NOMO-1 treated with DMSO at 0.1 percent for 48 hours (cell line): ENCODE data around the gene PPP1R11.

Source experiments
- DNase-seq: peaks from one replicate; lab custom pipeline; 2025; ENCODE audit not compliant: unreplicated experiment; lab: John Stamatoyannopoulos, UW

Gene PPP1R11

DNA sequence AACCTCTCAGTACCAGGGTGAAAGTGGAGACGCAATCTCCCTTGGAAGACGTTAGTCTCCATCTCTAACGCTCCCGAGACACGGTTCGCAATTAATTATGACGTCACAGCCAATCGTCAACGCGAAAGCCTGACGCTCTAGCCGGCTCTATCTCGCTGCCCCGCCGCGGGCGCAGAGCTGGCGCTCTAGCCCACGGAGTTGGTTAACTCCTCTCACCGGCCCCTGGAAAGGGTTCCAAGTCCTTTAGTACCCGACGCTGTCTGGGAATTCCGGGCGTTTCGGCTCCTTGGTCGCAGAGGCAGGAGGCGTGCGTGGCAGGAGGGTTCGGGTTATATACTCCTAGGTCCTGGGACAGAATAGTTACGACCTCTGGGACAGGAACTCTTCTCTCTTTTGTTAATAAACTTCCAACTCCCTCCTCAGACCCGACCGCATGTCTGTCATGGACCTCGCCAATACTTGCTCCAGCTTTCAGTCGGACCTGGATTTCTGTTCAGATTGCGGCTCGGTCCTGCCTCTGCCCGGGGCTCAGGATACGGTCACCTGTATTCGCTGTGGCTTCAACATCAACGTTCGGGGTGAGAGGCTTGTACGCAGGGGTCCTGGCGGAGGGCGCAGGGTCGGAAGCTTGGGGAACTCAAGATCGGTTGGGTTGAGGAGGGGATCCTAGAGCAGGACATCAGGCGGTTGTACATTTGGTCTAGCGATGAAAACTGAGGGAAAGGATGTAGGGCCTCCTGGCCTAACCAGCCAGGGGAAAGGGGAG is 5.7 kb upstream of the PPP1R11 start, which contains the start of gene POLR1H:
Gene POLR1H, plus strand, starts transcription at position 174 of the 766 bp plus-strand sequence. Its CDS starts 260 bp downstream, at position 434.
- peak; percentile 95 for DNase-seq

- no peak for DNase-seq
These were observed 5.0 kb upstream of the PPP1R11 start for GRCh38 chr6:30061858-30062458.

- no peak for DNase-seq
These were observed 4.4 kb upstream of the PPP1R11 start for GRCh38 chr6:30062471-30063178.

DNA sequence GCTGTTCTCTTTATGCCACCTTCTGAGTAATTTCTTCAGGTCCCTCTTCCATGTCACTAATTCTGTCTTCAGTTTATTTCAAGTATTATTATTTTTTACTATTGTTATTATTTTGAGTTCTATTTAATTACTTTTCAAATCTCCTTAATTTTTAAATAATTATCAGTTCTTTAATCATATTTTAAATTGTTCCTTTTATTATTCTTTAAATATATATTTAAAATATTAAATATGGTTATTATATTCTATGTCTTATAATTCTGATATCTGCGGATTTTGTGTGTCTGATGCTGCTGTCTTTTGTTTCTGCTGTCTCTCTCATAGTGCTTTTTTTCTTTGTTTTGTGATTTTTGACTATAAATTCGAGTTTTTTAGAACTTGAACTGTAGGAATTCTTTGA is 3.7 kb upstream of the PPP1R11 start:
- DNase-seq: no peak

GRCh38 chr6:30066082-30066481 is 916 bp upstream of the PPP1R11 start:
- no peak for DNase-seq

DNA sequence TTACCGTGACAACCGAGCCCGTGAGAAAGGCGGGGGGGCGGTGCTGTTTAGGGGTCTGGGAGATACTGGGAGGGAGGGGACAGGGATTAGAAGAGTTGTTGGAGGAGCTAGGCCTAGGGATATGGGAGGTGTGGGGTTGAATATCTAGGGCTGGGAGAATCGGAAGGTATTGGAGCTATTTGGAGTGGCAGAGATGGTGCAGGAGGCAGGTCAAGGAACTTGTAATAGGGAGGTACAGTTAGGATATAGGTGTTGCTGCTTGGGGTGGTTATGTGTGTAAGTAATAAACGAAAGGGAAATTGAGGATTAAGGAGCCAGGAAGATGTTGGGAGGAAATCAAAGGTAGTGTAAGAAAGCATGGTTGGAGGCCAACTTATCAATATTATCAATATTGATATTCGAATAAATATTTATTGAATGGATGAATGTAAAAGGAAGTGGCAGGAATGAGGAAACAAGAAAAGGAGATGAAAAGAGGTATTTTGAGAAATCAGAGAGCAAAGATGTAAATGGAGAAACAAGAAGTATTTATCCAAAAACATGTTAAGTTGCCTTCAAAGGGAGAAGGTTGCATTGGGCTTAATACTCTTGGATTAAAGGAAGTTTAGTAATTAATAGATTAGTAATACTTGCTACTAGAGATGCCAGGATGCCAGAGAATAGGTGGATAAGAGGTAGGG is 602 bp downstream of the PPP1R11 start:
- no peak for DNase-seq

DNA sequence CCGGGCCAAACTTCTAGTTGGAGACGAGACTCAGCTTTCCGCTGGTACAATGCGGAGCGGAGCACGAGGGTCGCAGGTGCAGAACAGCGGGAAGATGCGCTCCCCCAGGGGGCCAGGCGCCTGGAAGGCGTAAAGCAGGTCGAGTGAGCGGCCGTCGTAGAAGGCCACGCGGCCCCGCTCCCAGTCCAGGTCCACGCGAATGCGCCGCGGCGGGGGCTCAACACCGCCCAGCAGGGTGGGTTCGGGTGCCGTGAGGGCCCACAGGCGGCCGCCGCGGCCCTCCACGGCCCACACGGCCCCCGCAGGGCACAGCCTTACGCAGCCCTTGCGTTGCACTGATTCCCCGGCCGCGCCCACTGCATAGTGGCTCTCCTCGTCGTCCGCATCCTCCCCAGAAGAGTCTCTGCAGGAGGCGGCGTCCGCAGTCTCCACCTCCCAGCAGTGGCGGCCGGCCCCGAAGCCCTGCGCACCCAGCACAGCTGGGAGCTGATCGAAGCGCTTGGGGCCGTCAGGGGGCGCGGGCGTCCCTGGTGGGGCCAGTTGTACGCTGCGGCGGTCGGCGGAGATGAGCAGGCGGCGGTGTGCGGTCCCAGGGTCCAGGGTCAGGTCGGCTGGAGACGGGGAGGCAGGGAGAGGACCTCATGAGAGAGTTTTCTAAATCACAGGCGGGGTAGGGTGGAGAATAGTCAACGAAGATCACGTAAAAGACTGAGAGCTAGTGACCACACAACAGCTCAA is 4.3 kb downstream of the PPP1R11 start:
- no peak for DNase-seq

DNA sequence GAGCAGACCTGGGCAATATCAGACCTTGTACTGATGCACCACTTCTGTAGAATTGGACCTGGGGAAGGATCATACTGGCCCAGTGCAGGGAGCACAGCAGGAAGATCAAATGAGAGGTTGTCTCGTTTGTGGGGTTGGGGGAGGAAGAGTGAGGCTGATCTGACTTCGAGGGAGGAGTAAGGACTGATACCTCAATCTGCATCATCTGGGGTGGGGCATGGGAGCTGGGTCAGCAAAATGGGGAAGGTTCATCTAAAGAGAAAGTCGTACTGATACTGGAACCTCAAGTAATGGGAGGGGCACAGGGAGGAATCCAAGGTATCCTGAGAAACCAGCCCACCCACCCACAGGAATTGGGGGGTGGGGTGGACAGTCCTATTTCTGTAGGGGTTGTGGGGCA is 4.9 kb downstream of the PPP1R11 start:
- DNase-seq: no peak

- DNase-seq: no peak
These were observed 6.7 kb downstream of the PPP1R11 start for GRCh38 chr6:30073489-30074235.

DNA sequence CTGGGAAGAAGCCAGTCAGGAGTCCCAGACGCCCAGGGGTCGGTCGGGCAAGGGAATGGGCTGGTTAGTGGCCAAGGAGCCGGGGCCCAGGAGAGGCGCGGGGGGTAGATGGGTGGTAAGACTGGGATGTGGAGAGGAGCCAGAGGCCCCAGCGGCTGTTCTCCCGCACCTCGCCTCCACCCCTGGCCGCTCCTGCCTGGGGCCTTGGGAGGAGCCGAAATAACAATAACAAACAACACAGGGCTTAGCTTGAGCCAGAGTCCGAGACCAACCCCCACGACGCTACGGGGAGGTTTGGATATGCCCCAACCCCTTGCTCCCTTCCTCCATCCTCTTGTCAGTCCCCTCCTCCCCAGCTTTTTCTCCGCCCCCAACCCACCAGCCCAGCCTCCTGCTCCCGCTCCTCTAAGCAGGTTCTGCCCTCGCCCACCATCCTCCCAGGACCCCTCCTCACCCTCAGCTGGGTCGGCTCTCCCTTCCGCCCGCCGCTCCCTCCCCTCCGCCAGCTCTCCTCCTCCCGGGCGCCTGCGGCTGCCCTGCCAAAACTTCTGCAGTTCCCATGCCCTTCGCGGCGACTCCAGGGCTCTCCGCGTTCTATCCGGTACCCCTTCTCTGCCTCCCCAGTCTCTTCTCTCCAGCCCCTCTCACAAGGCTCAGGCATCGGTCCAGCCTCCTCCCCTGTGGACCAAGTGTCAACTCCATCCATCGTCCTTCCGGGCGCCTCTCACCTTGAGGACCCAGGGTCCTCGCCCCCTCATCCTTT is 7.5 kb downstream of the PPP1R11 start:
- no peak for DNase-seq

GRCh38 chr6:30075094-30075789 is 8.2 kb downstream of the PPP1R11 start, which contains the start of gene RNF39:
Gene RNF39, minus strand, starts transcription at chr6:30075769. Its CDS starts 184 bp downstream, at chr6:30075585.
- no peak for DNase-seq

DNA sequence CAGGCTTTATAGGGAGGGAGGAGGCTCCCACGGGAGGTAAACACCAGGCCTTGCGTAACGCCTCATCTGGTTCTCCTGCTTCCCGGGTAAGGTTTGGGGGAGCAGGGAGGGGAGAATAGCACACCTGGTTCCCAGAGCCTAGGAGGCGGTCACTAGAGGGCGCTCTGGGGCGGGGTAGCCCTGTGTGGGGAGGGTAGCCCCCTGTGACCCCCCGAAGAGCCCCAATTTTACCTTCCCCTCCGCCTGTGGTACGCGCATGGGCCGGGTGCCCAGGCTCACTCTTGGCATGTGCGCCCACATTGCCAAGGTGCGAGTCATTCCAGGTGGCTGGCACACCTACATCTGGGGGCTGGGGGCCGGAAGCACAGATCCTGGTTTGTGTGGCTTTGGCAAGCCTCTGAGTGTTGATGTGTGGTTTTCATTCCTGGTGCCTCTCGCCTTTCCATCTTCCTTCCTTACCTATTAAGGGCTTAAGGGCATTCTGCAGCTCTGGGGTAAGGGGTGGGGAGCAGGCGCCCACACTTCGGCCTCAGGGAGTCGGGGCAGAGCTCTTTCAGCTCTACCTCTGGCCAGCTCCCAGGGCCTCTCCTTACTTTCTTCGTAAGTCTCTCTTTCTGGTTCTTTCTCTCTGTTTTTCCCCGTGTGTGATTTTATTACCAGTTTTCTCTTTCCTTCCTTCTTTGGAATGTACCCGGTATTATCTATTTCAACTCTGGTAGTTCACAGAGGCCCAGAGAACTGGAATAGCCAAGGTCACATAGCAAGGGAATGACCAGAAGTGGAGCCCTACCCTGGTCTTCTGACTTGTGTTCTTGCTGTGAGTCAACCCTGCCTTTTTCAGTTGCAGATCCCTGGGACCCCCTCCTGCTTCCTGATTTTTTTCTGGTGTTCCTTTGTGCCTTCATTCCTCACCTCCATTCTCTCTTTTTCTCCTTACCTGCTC is 9.1 kb downstream of the PPP1R11 start:
- DNase-seq: no peak

DNA sequence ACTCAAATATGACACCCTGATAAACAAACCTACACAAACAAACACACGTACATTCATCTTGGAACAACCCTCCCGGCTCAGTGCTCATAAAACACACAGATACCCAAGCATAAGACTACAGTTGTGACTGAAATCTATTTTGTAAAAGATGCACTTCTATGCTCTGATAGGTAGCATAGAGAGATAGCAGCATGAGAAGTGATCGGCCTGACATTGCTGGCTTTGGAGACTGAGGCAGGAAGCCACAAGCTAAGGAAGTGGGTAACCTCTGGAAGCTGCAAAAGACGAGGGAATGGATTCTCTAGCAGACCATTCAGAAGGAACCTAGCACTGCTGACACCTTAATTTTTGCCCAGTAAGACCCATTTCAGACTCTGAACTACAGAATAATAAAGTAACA is 10.2 kb downstream of the PPP1R11 start:
- DNase-seq: no peak

- DNase-seq: no peak
These were observed 20.9 kb downstream of the PPP1R11 start for GRCh38 chr6:30087876-30088275.

GRCh38 chr6:30091577-30092381 is 24.8 kb downstream of the PPP1R11 start:
- DNase-seq: no peak

- DNase-seq: no peak
These were observed 26.0 kb downstream of the PPP1R11 start for GRCh38 chr6:30092852-30093543.
